ENCODE measurements around the gene SPTAN1. TPM values are rescaled to one million over a fixed set of nuclear protein-coding genes. Genes with fewer than 3 reads are reported as not detected.
A peak's percentile ranks its signal among the peaks of the same experiment; 100 is the strongest.

Gene SPTAN1
- total RNA-seq, 1 experiment from 2014 or later: 111 TPM

DNA sequence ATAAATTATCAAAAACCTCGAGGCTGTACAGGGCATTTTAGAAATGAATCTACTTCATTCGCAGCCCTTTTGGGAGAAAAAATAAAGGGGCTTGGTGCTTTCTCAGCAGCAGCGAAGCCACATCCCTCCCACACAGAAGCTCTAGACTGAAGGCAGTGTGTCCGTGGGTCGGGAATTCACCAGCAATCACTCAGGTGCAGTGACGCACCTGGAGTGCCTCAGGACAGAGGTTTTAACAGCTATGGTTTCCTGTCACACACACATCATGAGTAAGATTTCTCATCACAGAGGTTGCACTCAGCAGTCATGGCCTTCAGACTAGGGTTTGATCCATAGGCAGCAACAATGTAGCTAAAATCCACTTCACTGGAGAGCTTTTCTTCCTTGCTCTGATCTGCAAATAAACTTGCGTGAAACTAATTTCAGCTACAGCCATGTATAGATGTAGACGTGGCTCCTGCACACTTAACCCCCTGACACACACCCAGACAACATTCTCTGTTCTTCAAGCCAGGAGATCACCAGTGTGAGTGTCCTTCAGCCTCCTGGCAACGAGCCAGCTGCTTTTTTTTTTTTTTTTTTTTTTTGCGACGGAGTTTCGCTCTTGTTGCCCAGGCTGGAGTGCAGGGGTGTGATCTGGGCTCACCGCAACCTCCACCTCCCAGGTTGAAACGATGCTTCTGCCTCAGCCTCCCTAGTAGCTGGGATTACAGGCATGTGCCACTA, 69.5 kb downstream of the SPTAN1 start:
- CTCF ChIA-PET: no interaction called here
- DNase-seq (ENCODE audit: low read depth, low spot score) (no peak), ATAC-seq (no peak)
- H3K9me3 ChIP-seq (ENCODE audit: control insufficient read depth in 1 of 2, insufficient read depth in 1 of 2, low read depth in 1 of 2, low read length in 2 of 2): no peaks in the 10 kb centered on the region
- no peak overlapping the region for H2AFZ ChIP-seq (ENCODE audit: low read depth, low read length, poor library complexity, severe bottlenecking)
- H3K4me3 ChIP-seq (replicated peaks in 1 of 2; ENCODE audit: low read depth in 1 of 2, low read length in 2 of 2): no peak overlapping the region
- no peak overlapping the region for H3K4me2 ChIP-seq (ENCODE audit: low read length)
- intact Hi-C loops (cut with micrococcal nuclease): no loop called here
- TF ChIP-seq RAD21 (IDR thresholded peaks at IDR 0.05; ENCODE audit: low read depth) (no peak), FOSL1 (IDR thresholded peaks at IDR 0.05; ENCODE audit: low read depth) (no peak), CEBPB (IDR thresholded peaks at IDR 0.05; ENCODE audit: low read depth) (no peak)
- H4K20me1 ChIP-seq (ENCODE audit: insufficient read depth): no peaks in the 10 kb centered on the region
- RAD21 ChIA-PET (ENCODE audit: low non-redundant PET in 1 of 2, low total read pairs in 2 of 2, uncharacterized antibody in 2 of 2, unreplicated experiment in 2 of 2): no interaction called here
- H3K9ac ChIP-seq (ENCODE audit: low read length): no peak overlapping the region
- H3K27ac ChIP-seq (ENCODE audit: low read depth, low read length): no peak overlapping the region
- POLR2A ChIA-PET: no interaction called here
- no TSS peak for BruUV-seq (replicated peaks)
- no peaks in the 10 kb centered on the region for H3K79me2 ChIP-seq (ENCODE audit: insufficient read depth, low read length)
- no peaks in the 10 kb centered on the region for H3K4me1 ChIP-seq (ENCODE audit: control insufficient read depth in 1 of 2, insufficient read depth in 2 of 2, low read length in 2 of 2)
- H3K9me2 ChIP-seq (ENCODE audit: insufficient read depth): no peaks in the 10 kb centered on the region
- peaks cover 37 to 50% of the 10 kb centered on the region in 2 experiments for H3K36me3 ChIP-seq (ENCODE audit: control insufficient read depth in 1 of 2, insufficient read depth in 2 of 2, low read length in 2 of 2)
- no peaks in the 10 kb centered on the region for H3K27me3 ChIP-seq (ENCODE audit: insufficient read depth, low read length)

GRCh38 chr9:128624566-128624965, 72.2 kb downstream of the SPTAN1 start:
- ChIA-PET POLR2A (no interaction called here), CTCF (interaction anchor here (1.0 kb wide), 1 partner anchor 11 kb away, joined by 6 read pairs; no protein-coding TSS in a partner anchor)

More at GRCh38 chr9:128624566-128624965, 72.2 kb downstream of the SPTAN1 start:
- Histone ChIP-seq H3K27ac (ENCODE audit: low read depth, low read length) (no peak overlapping the region), H2AFZ (ENCODE audit: low read depth, low read length, poor library complexity, severe bottlenecking) (no peak overlapping the region), H3K4me2 (ENCODE audit: low read length) (no peak overlapping the region), H3K36me3 (ENCODE audit: control insufficient read depth in 1 of 2, insufficient read depth in 2 of 2, low read length in 2 of 2) (peaks cover 23 to 35% of the 10 kb centered on the region in 2 experiments; a peak in 3 of 4 replicates), H3K79me2 (ENCODE audit: insufficient read depth, low read length) (no peaks in the 10 kb centered on the region), H3K9me3 (ENCODE audit: control insufficient read depth in 1 of 2, insufficient read depth in 1 of 2, low read depth in 1 of 2, low read length in 2 of 2) (no peaks in the 10 kb centered on the region), H4K20me1 (ENCODE audit: insufficient read depth) (no peaks in the 10 kb centered on the region), H3K4me3 (replicated peaks in 1 of 2; ENCODE audit: low read depth in 1 of 2, low read length in 2 of 2) (no peak overlapping the region), H3K9me2 (ENCODE audit: insufficient read depth) (no peaks in the 10 kb centered on the region), H3K4me1 (ENCODE audit: control insufficient read depth in 1 of 2, insufficient read depth in 2 of 2, low read length in 2 of 2) (peaks cover 0 to 10% of the 10 kb centered on the region in 2 experiments; a peak in 2 of 4 replicates), H3K9ac (ENCODE audit: low read length) (no peak overlapping the region), H3K27me3 (ENCODE audit: insufficient read depth, low read length) (no peaks in the 10 kb centered on the region)
- no peak for DNase-seq (ENCODE audit: low read depth, low spot score)
- TF ChIP-seq CBX3 (IDR thresholded peaks at IDR 0.05; ENCODE audit: low read depth) (no peak), RAD21 (IDR thresholded peaks at IDR 0.05; ENCODE audit: low read depth) (0 out of 2 replicates have a peak, but pooled peaks have one; percentile 8)
- ATAC-seq: no peak
- no TSS peak for BruUV-seq (replicated peaks)
- intact Hi-C loops (cut with micrococcal nuclease): no loop called here
- RAD21 ChIA-PET (ENCODE audit: low non-redundant PET in 1 of 2, low total read pairs in 2 of 2, uncharacterized antibody in 2 of 2, unreplicated experiment in 2 of 2): no interaction called here
